Measurements from ENCODE around the gene FNIP1.

Gene FNIP1

DNA sequence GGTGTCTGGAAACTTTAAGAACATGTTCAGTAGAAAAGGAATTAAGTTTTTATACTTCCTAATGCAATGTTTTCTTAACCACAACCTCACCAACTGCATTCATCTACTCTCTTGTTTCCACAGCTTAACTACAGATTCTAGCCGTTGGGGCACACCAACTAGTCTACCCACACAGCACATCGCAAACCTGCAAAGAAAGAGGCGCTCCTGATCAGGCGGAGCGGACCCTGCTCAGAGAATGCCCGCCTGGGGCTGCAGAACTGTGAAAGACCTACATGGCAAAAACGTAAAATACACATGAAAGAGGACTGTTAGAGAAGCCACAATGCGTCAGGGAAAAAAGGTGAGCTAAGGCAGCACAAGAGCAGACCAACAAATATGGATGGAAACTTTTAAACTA is 86.4 kb downstream of the FNIP1 start:
- TF ChIP-seq Cebpa-rat (IDR thresholded peaks at IDR 0.05), result no peak
- peaks cover 60 to 99% (median 78%) of the 10 kb centered on the region in 11 experiments for H3K36me3 ChIP-seq

DNA sequence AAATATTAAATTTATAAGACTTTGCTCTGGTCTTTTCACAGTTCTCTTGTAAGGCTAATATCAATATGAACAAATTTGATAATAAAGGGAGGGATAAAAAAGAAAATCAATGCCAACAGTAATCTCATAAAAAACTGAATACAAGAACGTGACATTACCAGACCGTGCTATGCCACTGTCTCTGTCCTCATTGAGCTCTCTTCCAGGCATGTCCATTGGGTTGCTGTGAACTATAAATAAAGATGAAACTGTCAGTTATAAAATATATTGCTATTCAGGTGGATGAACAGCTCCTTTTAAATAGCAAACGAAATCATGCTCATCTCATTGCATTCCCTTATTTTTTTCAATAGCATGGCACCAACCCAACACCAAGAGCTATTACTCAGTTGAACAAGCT is 87.8 kb downstream of the FNIP1 start:
- Histone ChIP-seq H4K20me1 (peaks cover 0 to 62% (median 0%) of the 10 kb centered on the region in 11 experiments; a peak in 3 of 22 replicates), H3K4me2 (no peak overlapping the region), H3K27me3 (no peaks in the 10 kb centered on the region), H3K9me3 (replicated peaks in 1 of 11) (no peaks in the 10 kb centered on the region), H3K4me3 (no peak overlapping the region), H3K9ac (no peak overlapping the region), H3K4me1 (peaks cover 0 to 7% (median 0%) of the 10 kb centered on the region in 10 experiments; a peak in 1 of 20 replicates), H3K36me3 (peaks cover 60 to 99% (median 78%) of the 10 kb centered on the region in 11 experiments), H3K27ac (no peak overlapping the region)
- no peak for TF ChIP-seq Cebpa-rat (IDR thresholded peaks at IDR 0.05)

More for the DNA sequence above, 86.4 kb downstream of the FNIP1 start:
- H3K9me3 ChIP-seq (replicated peaks in 1 of 11), result no peaks in the 10 kb centered on the region
- H3K4me2 ChIP-seq, result no peak overlapping the region
- H3K9ac ChIP-seq, result no peak overlapping the region
- no peaks in the 10 kb centered on the region for H3K27me3 ChIP-seq
- H3K27ac ChIP-seq, result no peak overlapping the region
- H4K20me1 ChIP-seq, result peaks cover 0 to 60% (median 0%) of the 10 kb centered on the region in 11 experiments; a peak in 3 of 22 replicates
- H3K4me3 ChIP-seq, result no peak overlapping the region
- peaks cover 0 to 7% (median 0%) of the 10 kb centered on the region in 10 experiments; a peak in 1 of 20 replicates for H3K4me1 ChIP-seq

DNA sequence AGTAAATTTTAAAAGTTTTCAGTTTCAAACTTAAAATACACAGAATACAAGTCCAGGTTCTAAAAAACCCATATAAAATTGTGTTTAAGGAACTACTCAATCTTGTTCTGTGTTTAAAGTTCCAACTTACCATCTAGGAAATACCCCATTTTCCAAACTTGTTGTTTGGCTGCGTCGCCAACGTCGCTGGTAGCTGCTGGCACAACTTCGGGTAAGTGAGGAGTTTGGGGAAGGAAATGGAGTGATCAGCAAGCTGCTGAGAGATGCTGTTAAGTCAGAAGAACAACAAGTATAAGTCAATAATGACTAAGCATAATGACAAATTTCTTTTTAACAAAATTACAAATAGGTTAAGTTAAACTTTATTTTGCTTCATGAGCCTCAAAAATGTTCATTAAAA is 90.5 kb downstream of the FNIP1 start:
- Histone ChIP-seq H4K20me1 (peaks cover 0 to 63% (median 0%) of the 10 kb centered on the region in 11 experiments; a peak in 3 of 22 replicates), H3K9me3 (replicated peaks in 1 of 11) (no peaks in the 10 kb centered on the region), H3K9ac (no peak overlapping the region), H3K4me3 (no peak overlapping the region), H3K4me1 (peaks cover 0 to 7% (median 0%) of the 10 kb centered on the region in 10 experiments; a peak in 1 of 20 replicates), H3K27ac (0 out of 22 replicates have a peak overlapping the region, but pooled peaks of 1 of the 11 experiments have one; percentile 14), H3K27me3 (no peaks in the 10 kb centered on the region), H3K36me3 (peaks cover 67 to 99% (median 87%) of the 10 kb centered on the region in 11 experiments), H3K4me2 (no peak overlapping the region)
- no peak for TF ChIP-seq Cebpa-rat (IDR thresholded peaks at IDR 0.05)

GRCh38 chr5:131694926-131695325 is 101.9 kb downstream of the FNIP1 start:
- Histone ChIP-seq H3K27ac (no peak overlapping the region), H3K27me3 (no peaks in the 10 kb centered on the region), H3K4me3 (no peak overlapping the region), H4K20me1 (peaks cover 0 to 77% (median 0%) of the 10 kb centered on the region in 11 experiments; a peak in 4 of 22 replicates), H3K9me3 (replicated peaks in 1 of 11) (peaks cover 6 to 17% (median 10%) of the 10 kb centered on the region in 11 experiments; a peak in 20 of 22 replicates), H3K9ac (no peak overlapping the region), H3K36me3 (peaks cover 62 to 94% (median 88%) of the 10 kb centered on the region in 11 experiments), H3K4me1 (no peaks in the 10 kb centered on the region), H3K4me2 (no peak overlapping the region)
- TF ChIP-seq Cebpa-rat (IDR thresholded peaks at IDR 0.05), result no peak

DNA sequence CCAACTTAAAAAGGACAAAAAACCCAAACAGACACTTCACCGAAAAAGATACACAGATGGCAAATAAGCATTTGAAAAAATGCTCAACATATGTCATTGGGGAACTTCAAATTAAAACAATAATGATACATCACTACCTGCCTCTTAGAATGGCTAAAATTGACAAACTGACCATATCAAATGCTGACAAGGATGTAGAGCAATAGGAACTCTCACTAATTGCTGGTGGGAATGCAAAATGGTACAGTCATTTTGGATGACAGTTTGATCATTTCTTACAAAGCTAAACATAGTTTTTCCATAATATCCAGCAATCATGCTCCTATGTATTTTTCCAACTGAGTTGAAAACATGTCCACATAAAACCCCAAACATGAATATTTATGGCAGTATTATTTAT is 102.9 kb downstream of the FNIP1 start:
- Histone ChIP-seq H3K27me3 (no peaks in the 10 kb centered on the region), H3K27ac (no peak overlapping the region), H3K4me2 (no peak overlapping the region), H3K4me3 (no peak overlapping the region), H3K36me3 (peaks cover 60 to 94% (median 84%) of the 10 kb centered on the region in 11 experiments), H4K20me1 (peaks cover 0 to 80% (median 0%) of the 10 kb centered on the region in 11 experiments; a peak in 4 of 22 replicates), H3K9me3 (replicated peaks in 1 of 11) (peaks cover 6 to 17% (median 11%) of the 10 kb centered on the region in 11 experiments; a peak in 20 of 22 replicates), H3K4me1 (no peaks in the 10 kb centered on the region), H3K9ac (no peak overlapping the region)
- TF ChIP-seq Cebpa-rat (IDR thresholded peaks at IDR 0.05), result no peak

DNA sequence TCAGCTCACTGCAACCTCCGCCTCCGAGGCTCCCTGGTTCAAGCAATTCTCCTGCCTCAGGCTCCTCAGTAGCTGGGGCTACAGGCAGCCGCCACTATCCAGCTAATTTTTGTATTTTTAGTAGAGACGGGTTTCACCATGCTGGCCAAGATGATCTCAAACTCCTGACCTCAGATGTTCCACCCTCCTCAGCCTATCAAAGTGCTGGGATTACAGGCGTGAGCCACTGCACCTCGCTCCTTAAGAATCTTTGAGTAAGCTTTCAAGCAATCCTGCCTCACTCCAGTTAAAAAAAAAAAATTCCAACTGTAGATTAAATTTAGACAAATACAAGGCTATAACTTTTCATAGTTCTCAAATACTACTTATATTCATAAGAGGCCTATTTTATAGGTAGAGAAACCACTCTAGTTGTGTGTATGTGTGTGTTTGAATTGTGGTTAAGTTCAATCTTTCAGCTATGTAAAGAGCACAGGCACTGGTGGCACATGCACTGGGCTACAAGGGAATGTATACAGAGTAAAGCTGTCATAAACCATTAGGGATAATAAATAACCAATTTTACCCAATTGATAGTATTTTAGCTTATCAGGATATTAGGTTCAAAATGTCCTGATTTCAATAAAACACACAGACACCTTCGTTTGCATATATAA is 111.2 kb downstream of the FNIP1 start:
- no peak overlapping the region for H3K9ac ChIP-seq
- H3K4me3 ChIP-seq, result no peak overlapping the region
- H3K27me3 ChIP-seq, result no peaks in the 10 kb centered on the region
- no peak overlapping the region for H3K27ac ChIP-seq
- no peak for TF ChIP-seq Cebpa-rat (IDR thresholded peaks at IDR 0.05)
- peaks cover 33 to 85% (median 54%) of the 10 kb centered on the region in 11 experiments for H3K36me3 ChIP-seq
- peaks cover 9 to 18% (median 12%) of the 10 kb centered on the region in 10 experiments; a peak in 18 of 20 replicates for H3K4me1 ChIP-seq
- H4K20me1 ChIP-seq, result peaks cover 0 to 73% (median 0%) of the 10 kb centered on the region in 11 experiments; a peak in 4 of 22 replicates
- H3K9me3 ChIP-seq (replicated peaks in 1 of 11), result peaks cover 5 to 9% (median 7%) of the 10 kb centered on the region in 11 experiments; a peak in 20 of 22 replicates
- H3K4me2 ChIP-seq, result no peak overlapping the region

GRCh38 chr5:131684595-131684994 is 112.2 kb downstream of the FNIP1 start:
- no peak overlapping the region for H3K4me2 ChIP-seq
- TF ChIP-seq Cebpa-rat (IDR thresholded peaks at IDR 0.05), result no peak

DNA sequence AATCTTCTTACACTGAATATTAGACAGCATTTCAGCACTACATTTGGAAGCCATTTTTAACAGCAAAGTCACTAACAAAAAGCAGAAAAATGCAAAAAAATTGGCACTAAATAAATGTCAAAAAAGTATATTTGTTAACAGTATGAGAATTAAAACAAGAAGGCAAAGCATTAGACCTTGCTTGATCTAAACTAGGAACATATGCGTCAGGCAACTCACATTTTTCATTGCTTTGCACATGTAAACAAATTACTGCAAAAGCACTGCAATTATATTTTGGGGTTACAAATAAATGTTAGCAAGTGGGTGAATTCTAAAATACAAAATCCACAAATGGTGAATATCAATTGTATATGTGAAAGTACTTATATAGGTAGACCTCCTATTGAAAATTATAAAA is 112.8 kb downstream of the FNIP1 start:
- Histone ChIP-seq H3K9me3 (replicated peaks in 1 of 11) (no peaks in the 10 kb centered on the region), H3K36me3 (peaks cover 35 to 85% (median 57%) of the 10 kb centered on the region in 11 experiments), H3K27ac (no peak overlapping the region), H3K27me3 (no peaks in the 10 kb centered on the region), H3K4me3 (no peak overlapping the region), H3K4me1 (peaks cover 9 to 28% (median 12%) of the 10 kb centered on the region in 10 experiments; a peak in 18 of 20 replicates), H3K9ac (no peak overlapping the region), H3K4me2 (no peak overlapping the region), H4K20me1 (peaks cover 0 to 61% (median 0%) of the 10 kb centered on the region in 11 experiments; a peak in 4 of 22 replicates)
- no peak for TF ChIP-seq Cebpa-rat (IDR thresholded peaks at IDR 0.05)

More at GRCh38 chr5:131684595-131684994, 112.2 kb downstream of the FNIP1 start:
- H3K9me3 ChIP-seq (replicated peaks in 1 of 11), result no peaks in the 10 kb centered on the region
- peaks cover 9 to 28% (median 12%) of the 10 kb centered on the region in 10 experiments; a peak in 18 of 20 replicates for H3K4me1 ChIP-seq
- peaks cover 31 to 85% (median 54%) of the 10 kb centered on the region in 11 experiments for H3K36me3 ChIP-seq
- H4K20me1 ChIP-seq, result peaks cover 0 to 65% (median 0%) of the 10 kb centered on the region in 11 experiments; a peak in 4 of 22 replicates
- no peaks in the 10 kb centered on the region for H3K27me3 ChIP-seq
- no peak overlapping the region for H3K9ac ChIP-seq
- no peak overlapping the region for H3K4me3 ChIP-seq
- H3K27ac ChIP-seq, result no peak overlapping the region

- H3K4me1 ChIP-seq, result peaks cover 9 to 28% (median 12%) of the 10 kb centered on the region in 10 experiments; a peak in 18 of 20 replicates
- peak overlapping the region; percentile 5 to 59 (median 24); a peak in 14 of 22 replicates for H3K4me2 ChIP-seq
- no peaks in the 10 kb centered on the region for H3K9me3 ChIP-seq (replicated peaks in 1 of 11)
- TF ChIP-seq Cebpa-rat (IDR thresholded peaks at IDR 0.05), result no peak
- peaks cover 44 to 86% (median 63%) of the 10 kb centered on the region in 11 experiments for H3K36me3 ChIP-seq
- H4K20me1 ChIP-seq, result peaks cover 0 to 51% (median 0%) of the 10 kb centered on the region in 11 experiments; a peak in 4 of 22 replicates
- H3K27me3 ChIP-seq, result no peaks in the 10 kb centered on the region
- peak overlapping the region in 4 of 11 experiments; percentile 2 to 43 (median 38); a peak in 9 of 22 replicates for H3K27ac ChIP-seq
- H3K4me3 ChIP-seq, result no peak overlapping the region
- H3K9ac ChIP-seq, result no peak overlapping the region
These were observed 114.0 kb downstream of the FNIP1 start for GRCh38 chr5:131682826-131683225.
